ENCODE data around the gene LRMDA. TPM values are rescaled to one million over a fixed set of nuclear protein-coding genes. Genes with fewer than 3 reads are reported as not detected.

The LRMDA gene
- total and polyA plus RNA-seq, 2 of the 4 experiments (the other 2 are of a cell fraction), result 0.07 TPM; not detected in 1

DNA sequence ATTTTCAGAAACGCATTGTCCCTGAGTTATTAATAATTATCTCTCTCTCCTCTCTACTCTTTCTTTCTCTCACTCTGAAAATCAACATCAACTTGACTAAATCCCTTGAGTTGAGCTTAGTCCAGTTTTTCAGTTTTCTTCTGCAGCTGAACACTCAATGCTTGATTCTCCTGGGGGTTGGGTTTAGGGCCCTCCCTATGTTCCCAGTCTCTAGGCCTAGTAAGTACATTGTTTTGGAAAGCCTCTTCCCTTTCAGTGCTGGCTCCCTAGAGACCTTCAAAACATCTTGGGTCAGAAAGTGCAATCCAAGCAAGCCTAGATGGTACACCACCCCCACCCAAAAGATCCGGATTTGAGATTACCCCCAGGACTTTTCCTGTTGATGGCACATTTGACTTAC is 488.5 kb downstream of the LRMDA start:
- dilution Hi-C loops (cut with HindIII; ENCODE audit: low sequenced_read_pairs, unreplicated experiment), result no loop called here
- no peak overlapping the region for H4K91ac ChIP-seq (ENCODE audit: insufficient read depth, low read depth, low read length)
- H3K4me2 ChIP-seq (ENCODE audit: low read depth, low read length), result no peak overlapping the region
- H4K20me1 ChIP-seq (ENCODE audit: insufficient read depth, low read length), result no peaks in the 10 kb centered on the region
- peaks cover 7% of the 10 kb centered on the region for H3K27me3 ChIP-seq (ENCODE audit: control insufficient read depth, insufficient read depth, low read length)
- no peak overlapping the region for H4K8ac ChIP-seq (ENCODE audit: low read depth in 2 of 2, low read length in 2 of 2)
- no peak overlapping the region for H2BK20ac ChIP-seq (ENCODE audit: low read depth, low read length)
- H2AFZ ChIP-seq (replicated peaks; ENCODE audit: low read length, poor library complexity), result no peak overlapping the region
- no peaks in the 10 kb centered on the region for H3K79me1 ChIP-seq (ENCODE audit: low read depth in 1 of 2, low read length in 2 of 2)
- H2AK5ac ChIP-seq (ENCODE audit: low read depth, low read length), result no peak overlapping the region
- no CpG with 5 or more reads among the region's 2 CpGs for WGBS, 2 experiments (ENCODE audit: extremely low coverage in 2 of 2, insufficient read length in 1 of 2)
- no peak overlapping the region for H2BK120ac ChIP-seq (ENCODE audit: low read depth, low read length)
- no peak for DNase-seq
- H3K9me1 ChIP-seq (ENCODE audit: insufficient read depth, low read length), result no peaks in the 10 kb centered on the region
- no peak for ATAC-seq (ENCODE audit: low read depth)
- H3K4me3 ChIP-seq (ENCODE audit: insufficient read depth, low read depth, low read length), result no peak overlapping the region
- no TSS peak for BruUV-seq (replicated peaks)
- H2AK9ac ChIP-seq (replicated peaks; ENCODE audit: low read depth, low read length, poor library complexity), result no peak overlapping the region
- POLR2A ChIA-PET (ENCODE audit: unreplicated experiment), result no interaction called here
- in situ Hi-C loops (cut with MboI; ENCODE audit: low sequenced_read_pairs), result no loop called here
- no peak overlapping the region for H2BK15ac ChIP-seq (ENCODE audit: low read depth, low read length)
- H3K56ac ChIP-seq (ENCODE audit: extremely low read depth, insufficient read depth, low read length), result no peak overlapping the region
- no peaks in the 10 kb centered on the region for H3K9me3 ChIP-seq (ENCODE audit: control insufficient read depth, insufficient read depth, low read length)
- intact Hi-C loops (cut with micrococcal nuclease), result loop anchor here (10.0 kb wide), 2 partner anchors 385 to 625 kb away; no protein-coding TSS in a partner anchor
- no peak overlapping the region for H3K18ac ChIP-seq (ENCODE audit: low read depth, low read length)
- H3K14ac ChIP-seq (replicated peaks; ENCODE audit: low read depth, low read length), result no peak overlapping the region
- no peak overlapping the region for H3K9ac ChIP-seq (ENCODE audit: low read depth, low read length)
- no peak overlapping the region for H4K5ac ChIP-seq (ENCODE audit: low read depth, low read length)
- CTCF ChIA-PET, result no interaction called here
- TF ChIP-seq RCOR1 (IDR thresholded peaks at IDR 0.05; ENCODE audit: insufficient replicate concordance, low read length) (no peak), ELK1 (IDR thresholded peaks at IDR 0.05; ENCODE audit: borderline replicate concordance, low read depth, low read length) (no peak), CEBPB (IDR thresholded peaks at IDR 0.05; ENCODE audit: low read depth, low read length) (no peak), RAD21 (IDR thresholded peaks at IDR 0.05; ENCODE audit: low read length) (no peak), USF2 (IDR thresholded peaks at IDR 0.05; ENCODE audit: low read depth, low read length) (no peak), SMC3 (IDR thresholded peaks at IDR 0.05; ENCODE audit: low read depth, low read length) (no peak), CTCF (conservative IDR thresholded peaks at IDR 0.05; ENCODE audit: low read depth, low read length) (no peak), NFE2L2 (IDR thresholded peaks at IDR 0.05; ENCODE audit: low read depth, low read length) (no peak), POLR2A (IDR thresholded peaks at IDR 0.05; ENCODE audit: low read depth, low read length) (no peak), BHLHE40 (IDR thresholded peaks at IDR 0.05; ENCODE audit: low read depth, low read length) (no peak), MAFK (IDR thresholded peaks at IDR 0.05; ENCODE audit: low read depth, low read length) (no peak), RFX5 (IDR thresholded peaks at IDR 0.05; ENCODE audit: low read depth, low read length) (no peak), MAZ (IDR thresholded peaks at IDR 0.05; ENCODE audit: borderline replicate concordance, low read depth, low read length) (no peak), CHD1 (IDR thresholded peaks at IDR 0.05; ENCODE audit: low read depth, low read length) (no peak)
- H2BK5ac ChIP-seq (ENCODE audit: low read depth, low read length, poor library complexity, severe bottlenecking), result no peak overlapping the region
- no peak overlapping the region for H3K23ac ChIP-seq (ENCODE audit: low read depth, low read length)
- no peaks in the 10 kb centered on the region for H3K4me1 ChIP-seq (ENCODE audit: control insufficient read depth, insufficient read depth, low read length)
- H3K27ac ChIP-seq (ENCODE audit: insufficient read depth, low read length), result no peak overlapping the region
- H3K36me3 ChIP-seq (ENCODE audit: control insufficient read depth, insufficient read depth, low read length), result no peaks in the 10 kb centered on the region
- no peak overlapping the region for H3K4ac ChIP-seq (ENCODE audit: low read depth, low read length)

Measured in IMR-90 (cell line).